Measurements from ENCODE around the gene AARSD1.
"Not testable (repeated sequence)": the region's sequence is repeated elsewhere in the genome, so short reads cannot be mapped to it uniquely, and the experiment has no call there.

AARSD1 gene

GRCh38 chr17:42997390-42997983 lies 33.2 kb upstream of the AARSD1 start:
- DNase-seq (ENCODE audit: low read depth) = no peak
- Histone ChIP-seq H3K4me1 (ENCODE audit: control insufficient read depth, insufficient read depth, low read length) (peaks cover 36% of the 10 kb centered on the region), H3K4me3 (ENCODE audit: low read length) (peak overlapping the region; percentile 53), H3K9ac (ENCODE audit: low read length) (peak overlapping the region; percentile 80), H3K27me3 (replicated peaks; ENCODE audit: control insufficient read depth, insufficient read depth, low read length) (no peaks in the 10 kb centered on the region), H3K9me3 (ENCODE audit: control insufficient read depth, low read length) (no peaks in the 10 kb centered on the region), H3K36me3 (ENCODE audit: control insufficient read depth, insufficient read depth, low read length, severe bottlenecking) (peaks cover 49% of the 10 kb centered on the region)

- peaks cover 44% of the 10 kb centered on the region for H3K36me3 ChIP-seq (ENCODE audit: control insufficient read depth, insufficient read depth, low read length, severe bottlenecking)
- not testable (repeated sequence) for H3K9ac ChIP-seq (ENCODE audit: low read length)
These were observed 29.7 kb upstream of the AARSD1 start for GRCh38 chr17:42993913-42994312.

GRCh38 chr17:42992872-42993271 lies 28.6 kb upstream of the AARSD1 start:
- Histone ChIP-seq H3K27me3 (replicated peaks; ENCODE audit: control insufficient read depth, insufficient read depth, low read length) (no peaks in the 10 kb centered on the region), H3K36me3 (ENCODE audit: control insufficient read depth, insufficient read depth, low read length, severe bottlenecking) (peaks cover 53% of the 10 kb centered on the region), H3K4me3 (ENCODE audit: low read length) (no peak overlapping the region), H3K9me3 (ENCODE audit: control insufficient read depth, low read length) (no peaks in the 10 kb centered on the region), H3K4me1 (ENCODE audit: control insufficient read depth, insufficient read depth, low read length) (peaks cover 42% of the 10 kb centered on the region), H3K9ac (ENCODE audit: low read length) (peak overlapping the region; percentile 11)
- DNase-seq (ENCODE audit: low read depth) = no peak

More at GRCh38 chr17:42993913-42994312, 29.7 kb upstream of the AARSD1 start:
- H3K4me1 ChIP-seq (ENCODE audit: control insufficient read depth, insufficient read depth, low read length) = peaks cover 33% of the 10 kb centered on the region
- not testable (repeated sequence) for H3K4me3 ChIP-seq (ENCODE audit: low read length); DNase-seq (ENCODE audit: low read depth); H3K9me3 ChIP-seq (ENCODE audit: control insufficient read depth, low read length); H3K27me3 ChIP-seq (replicated peaks; ENCODE audit: control insufficient read depth, insufficient read depth, low read length)

- no peak for DNase-seq (ENCODE audit: low read depth)
- no peak overlapping the region for H3K9ac ChIP-seq (ENCODE audit: low read length)
- H3K4me1 ChIP-seq (ENCODE audit: control insufficient read depth, insufficient read depth, low read length) = peaks cover 48% of the 10 kb centered on the region
- H3K9me3 ChIP-seq (ENCODE audit: control insufficient read depth, low read length) = no peaks in the 10 kb centered on the region
- H3K27me3 ChIP-seq (replicated peaks; ENCODE audit: control insufficient read depth, insufficient read depth, low read length) = no peaks in the 10 kb centered on the region
- H3K4me3 ChIP-seq (ENCODE audit: low read length) = no peak overlapping the region
- H3K36me3 ChIP-seq (ENCODE audit: control insufficient read depth, insufficient read depth, low read length, severe bottlenecking) = peaks cover 57% of the 10 kb centered on the region
These were observed 27.2 kb upstream of the AARSD1 start for GRCh38 chr17:42991471-42991870.

- Histone ChIP-seq H3K4me1 (ENCODE audit: control insufficient read depth, insufficient read depth, low read length) (peaks cover 62% of the 10 kb centered on the region), H3K4me3 (ENCODE audit: low read length) (peak overlapping the region; percentile 26), H3K9me3 (ENCODE audit: control insufficient read depth, low read length) (no peaks in the 10 kb centered on the region), H3K27me3 (replicated peaks; ENCODE audit: control insufficient read depth, insufficient read depth, low read length) (no peaks in the 10 kb centered on the region), H3K36me3 (ENCODE audit: control insufficient read depth, insufficient read depth, low read length, severe bottlenecking) (peaks cover 57% of the 10 kb centered on the region), H3K9ac (ENCODE audit: low read length) (peak overlapping the region; percentile 58)
- DNase-seq (ENCODE audit: low read depth) = peak; percentile 46
These were observed 25.7 kb upstream of the AARSD1 start for GRCh38 chr17:42989726-42990652.

- H3K9ac ChIP-seq (ENCODE audit: low read length) = peak overlapping the region; percentile 0
- H3K36me3 ChIP-seq (ENCODE audit: control insufficient read depth, insufficient read depth, low read length, severe bottlenecking) = peaks cover 49% of the 10 kb centered on the region
- no peak overlapping the region for H3K4me3 ChIP-seq (ENCODE audit: low read length)
- no peaks in the 10 kb centered on the region for H3K9me3 ChIP-seq (ENCODE audit: control insufficient read depth, low read length)
- no peaks in the 10 kb centered on the region for H3K27me3 ChIP-seq (replicated peaks; ENCODE audit: control insufficient read depth, insufficient read depth, low read length)
- DNase-seq (ENCODE audit: low read depth) = no peak
- H3K4me1 ChIP-seq (ENCODE audit: control insufficient read depth, insufficient read depth, low read length) = peaks cover 70% of the 10 kb centered on the region
These were observed 24.9 kb upstream of the AARSD1 start for GRCh38 chr17:42989141-42989540.

- Histone ChIP-seq H3K27me3 (replicated peaks; ENCODE audit: control insufficient read depth, insufficient read depth, low read length) (no peaks in the 10 kb centered on the region), H3K4me3 (ENCODE audit: low read length) (peak overlapping the region; percentile 19), H3K4me1 (ENCODE audit: control insufficient read depth, insufficient read depth, low read length) (peaks cover 67% of the 10 kb centered on the region), H3K9me3 (ENCODE audit: control insufficient read depth, low read length) (no peaks in the 10 kb centered on the region), H3K9ac (ENCODE audit: low read length) (peak overlapping the region; percentile 47), H3K36me3 (ENCODE audit: control insufficient read depth, insufficient read depth, low read length, severe bottlenecking) (peaks cover 21% of the 10 kb centered on the region)
- DNase-seq (ENCODE audit: low read depth) = no peak
These were observed 21.0 kb upstream of the AARSD1 start for GRCh38 chr17:42985225-42985624.

- Histone ChIP-seq H3K27me3 (replicated peaks; ENCODE audit: control insufficient read depth, insufficient read depth, low read length) (no peaks in the 10 kb centered on the region), H3K4me1 (ENCODE audit: control insufficient read depth, insufficient read depth, low read length) (peaks cover 46% of the 10 kb centered on the region), H3K4me3 (ENCODE audit: low read length) (peak overlapping the region; percentile 90), H3K9me3 (ENCODE audit: control insufficient read depth, low read length) (no peaks in the 10 kb centered on the region), H3K36me3 (ENCODE audit: control insufficient read depth, insufficient read depth, low read length, severe bottlenecking) (no peaks in the 10 kb centered on the region), H3K9ac (ENCODE audit: low read length) (no peak overlapping the region)
- no peak for DNase-seq (ENCODE audit: low read depth)
These were observed 18.0 kb upstream of the AARSD1 start for GRCh38 chr17:42982266-42982665.

- Histone ChIP-seq H3K27me3 (replicated peaks; ENCODE audit: control insufficient read depth, insufficient read depth, low read length) (no peaks in the 10 kb centered on the region), H3K4me3 (ENCODE audit: low read length) (peak overlapping the region; percentile 90), H3K9me3 (ENCODE audit: control insufficient read depth, low read length) (no peaks in the 10 kb centered on the region), H3K36me3 (ENCODE audit: control insufficient read depth, insufficient read depth, low read length, severe bottlenecking) (no peaks in the 10 kb centered on the region), H3K4me1 (ENCODE audit: control insufficient read depth, insufficient read depth, low read length) (peaks cover 35% of the 10 kb centered on the region), H3K9ac (ENCODE audit: low read length) (peak overlapping the region; percentile 85)
- DNase-seq (ENCODE audit: low read depth) = peak; percentile 74
These were observed 16.6 kb upstream of the AARSD1 start for GRCh38 chr17:42980766-42981397.

GRCh38 chr17:42980274-42980765 lies 16.1 kb upstream of the AARSD1 start, which contains the start of gene RUNDC1:
Gene RUNDC1, plus strand, starts transcription at chr17:42980565. Its CDS starts 12 bp downstream, at chr17:42980577.
- peaks cover 30% of the 10 kb centered on the region for H3K4me1 ChIP-seq (ENCODE audit: control insufficient read depth, insufficient read depth, low read length)
- H3K36me3 ChIP-seq (ENCODE audit: control insufficient read depth, insufficient read depth, low read length, severe bottlenecking) = no peaks in the 10 kb centered on the region
- H3K27me3 ChIP-seq (replicated peaks; ENCODE audit: control insufficient read depth, insufficient read depth, low read length) = no peaks in the 10 kb centered on the region
- no peaks in the 10 kb centered on the region for H3K9me3 ChIP-seq (ENCODE audit: control insufficient read depth, low read length)
- peak within 1 kb of the TSS; percentile 90 for H3K4me3 ChIP-seq (ENCODE audit: low read length)
- DNase-seq (ENCODE audit: low read depth) = peak; percentile 97
- peak within 1 kb of the TSS; percentile 85 for H3K9ac ChIP-seq (ENCODE audit: low read length)
